ENCODE results near the gene SPEM3. TPM values are rescaled to one million over a fixed set of nuclear protein-coding genes. Genes with fewer than 3 reads are reported as not detected.

The SPEM3 gene
- total RNA-seq, 1 donor from 2014 or later, result not detected

DNA sequence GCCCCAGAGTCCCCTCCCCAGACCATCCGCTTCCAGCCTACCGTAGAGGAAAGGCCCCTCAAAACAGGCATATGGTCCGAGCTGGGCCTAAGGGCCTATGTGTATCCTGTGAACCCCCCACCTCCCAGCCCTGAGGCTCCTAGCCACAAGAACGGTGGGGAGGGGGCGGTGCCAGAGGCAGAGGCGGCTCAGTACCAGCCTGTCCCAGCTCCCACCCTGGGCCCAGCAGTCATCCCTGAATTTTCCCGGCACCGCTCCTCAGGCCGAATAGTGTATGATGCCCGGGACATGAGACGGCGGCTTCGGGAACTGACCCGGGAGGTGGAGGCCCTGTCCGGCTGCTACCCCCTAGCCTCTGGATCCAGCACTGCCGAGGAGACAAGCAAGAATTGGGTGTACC is 7.5 kb upstream of the SPEM3 start:
- no peak for DNase-seq

DNA sequence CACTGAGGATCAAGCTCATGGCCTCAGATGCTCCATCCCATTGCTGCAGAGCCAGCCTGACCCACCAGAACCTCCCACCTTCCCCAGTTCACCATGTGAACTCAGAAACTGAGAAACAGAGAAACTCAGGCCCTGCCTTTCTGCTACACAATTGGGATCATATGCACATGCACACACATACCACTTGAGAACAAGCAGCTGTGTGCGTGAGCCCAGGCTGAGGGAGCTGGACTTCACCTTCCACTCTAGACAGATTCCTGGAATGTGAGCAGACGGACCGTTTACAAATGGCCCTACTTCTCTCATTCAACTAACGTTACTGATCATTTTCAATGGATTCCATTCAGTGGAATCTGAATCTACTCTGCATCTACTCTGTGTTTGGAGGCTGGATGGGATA is 5.0 kb upstream of the SPEM3 start:
- DNase-seq, result no peak

DNA sequence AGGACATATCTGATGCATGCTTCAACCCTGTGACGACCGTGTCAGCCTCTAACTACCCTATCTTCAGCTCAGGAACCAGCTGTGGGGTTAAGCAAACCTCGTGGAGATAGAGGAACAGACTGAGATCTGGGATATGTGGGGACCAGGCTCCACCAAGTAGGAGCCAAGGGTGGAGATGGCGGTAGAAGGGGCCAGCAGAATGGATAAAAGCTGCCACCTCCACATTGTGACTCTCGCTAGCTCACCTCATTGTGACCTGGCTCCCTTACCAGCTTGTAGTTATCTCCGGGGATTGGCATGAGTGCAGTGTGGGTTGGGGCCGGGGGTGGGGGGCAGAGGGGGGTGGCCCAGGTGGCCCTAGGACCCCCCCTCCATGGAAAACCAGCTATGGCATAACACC is 3.3 kb upstream of the SPEM3 start, which contains the start of gene SPEM2:
Gene SPEM2 (plus strand): TSS at position 301 of the 400 bp plus-strand sequence. CDS start 73 bp downstream, at position 374.
- no peak for DNase-seq

DNA sequence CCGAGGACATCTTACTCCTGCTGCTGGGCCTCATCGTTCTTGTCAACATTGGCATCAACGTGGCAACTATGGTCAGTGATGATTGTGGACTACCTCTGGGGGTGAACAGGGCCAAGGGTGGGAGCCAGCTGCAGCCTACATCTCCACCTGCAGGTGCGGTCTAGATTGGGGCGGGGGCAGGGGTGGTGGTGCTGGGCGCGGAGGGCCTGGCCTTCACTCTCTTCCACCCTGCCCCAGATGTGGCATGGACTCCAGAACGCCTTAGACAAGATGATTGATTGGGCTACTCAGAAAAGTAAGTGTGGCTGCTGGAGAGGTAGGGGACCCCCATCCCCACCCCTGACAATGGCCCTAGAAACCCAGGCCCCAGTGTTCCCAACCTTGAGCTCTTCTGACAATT is 2.9 kb upstream of the SPEM3 start:
- DNase-seq, result no peak

DNA sequence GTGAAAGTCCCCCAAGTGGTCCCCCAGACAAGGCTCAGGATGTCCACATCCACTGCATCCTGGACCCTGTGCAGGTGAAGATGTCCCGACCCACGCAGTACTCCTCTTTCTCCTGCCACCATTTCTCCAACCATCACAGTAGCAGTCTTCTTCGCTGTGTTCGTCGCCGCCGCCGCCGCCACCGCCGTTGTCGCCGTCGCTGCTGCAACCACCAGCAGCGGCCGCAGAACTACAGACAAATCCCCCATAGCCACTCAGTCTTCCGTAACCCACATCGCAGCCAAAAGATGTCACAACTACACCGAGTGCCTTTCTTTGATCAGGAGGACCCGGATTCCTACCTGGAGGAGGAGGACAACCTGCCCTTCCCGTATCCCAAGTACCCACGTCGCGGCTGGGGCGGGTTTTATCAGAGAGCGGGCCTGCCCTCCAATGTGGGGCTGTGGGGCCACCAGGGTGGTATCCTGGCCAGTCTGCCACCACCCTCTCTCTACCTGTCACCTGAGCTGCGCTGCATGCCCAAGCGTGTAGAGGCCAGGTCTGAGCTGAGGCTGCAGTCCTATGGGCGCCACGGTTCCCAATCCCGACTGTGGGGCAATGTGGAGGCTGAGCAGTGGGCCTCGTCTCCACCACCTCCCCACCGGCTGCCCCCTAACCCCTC is 2.3 kb upstream of the SPEM3 start:
- no peak for DNase-seq

DNA sequence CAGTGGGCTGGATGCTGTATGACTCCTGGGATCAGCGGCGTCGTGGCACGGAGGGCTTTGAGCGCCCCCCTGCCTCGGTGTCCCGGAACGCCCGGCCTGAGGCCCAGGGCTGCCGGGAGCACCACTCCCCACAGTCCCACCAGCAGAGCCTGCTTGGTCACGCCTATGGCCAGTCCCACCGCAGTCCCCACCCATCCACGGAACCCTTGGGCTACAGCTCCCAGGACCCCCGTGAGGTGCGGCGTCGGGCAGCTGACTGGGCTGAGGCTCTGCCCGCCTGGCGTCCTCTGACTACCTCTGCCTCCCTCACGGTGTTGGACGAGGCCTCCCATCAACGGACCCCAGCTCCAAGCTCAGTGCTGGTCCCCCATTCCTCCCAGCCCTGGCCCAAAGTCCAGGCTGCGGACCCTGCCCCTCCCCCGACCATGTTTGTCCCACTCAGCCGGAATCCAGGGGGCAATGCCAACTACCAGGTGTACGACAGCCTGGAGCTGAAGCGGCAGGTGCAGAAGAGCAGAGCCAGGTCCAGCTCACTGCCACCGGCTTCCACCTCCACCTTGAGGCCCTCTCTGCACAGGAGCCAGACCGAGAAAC is 1.7 kb upstream of the SPEM3 start:
- no peak for DNase-seq

DNA sequence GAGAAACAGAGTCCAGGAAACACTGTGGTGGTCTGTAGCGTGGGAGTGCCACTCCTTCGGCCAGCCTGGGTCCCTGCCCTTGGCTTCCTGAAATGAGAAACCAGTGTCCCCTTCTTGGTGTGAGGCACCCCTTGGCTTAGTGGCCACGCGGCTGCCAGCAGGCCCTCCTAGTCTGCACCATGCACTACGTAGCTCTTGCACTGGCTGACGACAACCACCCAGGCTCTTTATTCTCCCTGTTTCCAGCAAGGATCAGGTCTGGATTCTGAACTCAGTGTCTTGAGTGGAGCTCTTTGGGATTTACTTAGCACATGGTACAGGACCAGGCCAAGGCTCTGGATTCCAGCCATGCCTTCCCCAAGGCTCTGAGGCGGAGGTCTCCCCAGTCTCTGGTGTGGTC is 1.1 kb upstream of the SPEM3 start:
- no peak for DNase-seq

DNA sequence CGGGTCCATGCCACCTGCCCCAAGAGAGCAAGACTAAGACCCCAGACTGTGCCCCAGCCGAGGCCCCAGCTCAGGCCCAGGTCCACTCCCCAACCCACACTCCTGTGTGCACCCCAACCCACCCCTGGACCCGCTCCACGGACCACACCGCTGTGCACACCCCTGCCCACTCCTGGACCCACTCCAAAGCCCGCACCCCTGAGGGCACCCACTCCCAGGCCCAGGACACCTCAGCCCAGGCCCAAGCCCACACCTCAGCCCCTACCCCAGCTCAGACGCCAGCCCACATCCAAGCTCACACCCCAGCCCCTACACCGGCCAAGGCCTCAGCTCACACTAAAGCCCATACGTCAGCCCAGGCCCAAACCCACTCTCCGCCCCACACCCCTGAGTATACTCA is 1.1 kb downstream of the SPEM3 start:
- DNase-seq, result no peak

DNA sequence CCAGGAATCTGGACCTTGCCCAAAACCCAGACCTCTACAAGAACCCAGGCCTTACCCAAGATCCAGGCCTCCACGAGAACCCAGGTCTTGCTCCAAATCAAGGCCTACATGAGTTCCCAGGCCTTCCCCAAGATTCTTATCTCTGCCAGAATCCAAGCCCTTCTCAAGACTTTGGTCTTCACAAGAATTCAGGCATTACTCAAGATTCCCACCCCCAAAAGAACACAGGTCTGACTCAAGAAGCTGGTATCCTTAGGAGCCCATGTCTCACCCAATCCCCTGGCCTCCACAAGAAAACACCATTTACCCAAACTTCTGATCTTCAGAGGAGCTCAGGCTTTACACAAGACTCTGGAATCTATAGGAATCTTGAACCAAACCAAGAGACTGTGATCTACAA is 2.6 kb downstream of the SPEM3 start:
- no peak for DNase-seq

DNA sequence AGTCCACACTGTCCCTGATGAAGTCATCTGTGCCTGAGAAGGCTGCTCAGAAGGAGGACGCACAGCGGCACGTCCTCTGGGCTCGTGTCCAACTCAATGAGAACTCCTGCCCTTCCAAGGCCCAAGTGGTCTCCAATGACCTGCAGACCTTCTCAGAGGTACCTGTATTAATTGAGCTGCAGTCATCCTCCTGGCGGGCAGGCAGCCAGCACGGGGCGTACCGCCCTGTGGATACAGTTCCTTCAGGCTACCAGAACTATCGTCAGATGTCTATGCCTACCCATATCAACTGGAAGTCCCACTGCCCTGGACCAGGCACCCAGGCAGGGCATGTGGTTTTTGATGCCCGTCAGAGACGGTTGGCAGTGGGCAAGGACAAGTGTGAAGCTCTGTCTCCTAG is 3.6 kb downstream of the SPEM3 start:
- no peak for DNase-seq

DNA sequence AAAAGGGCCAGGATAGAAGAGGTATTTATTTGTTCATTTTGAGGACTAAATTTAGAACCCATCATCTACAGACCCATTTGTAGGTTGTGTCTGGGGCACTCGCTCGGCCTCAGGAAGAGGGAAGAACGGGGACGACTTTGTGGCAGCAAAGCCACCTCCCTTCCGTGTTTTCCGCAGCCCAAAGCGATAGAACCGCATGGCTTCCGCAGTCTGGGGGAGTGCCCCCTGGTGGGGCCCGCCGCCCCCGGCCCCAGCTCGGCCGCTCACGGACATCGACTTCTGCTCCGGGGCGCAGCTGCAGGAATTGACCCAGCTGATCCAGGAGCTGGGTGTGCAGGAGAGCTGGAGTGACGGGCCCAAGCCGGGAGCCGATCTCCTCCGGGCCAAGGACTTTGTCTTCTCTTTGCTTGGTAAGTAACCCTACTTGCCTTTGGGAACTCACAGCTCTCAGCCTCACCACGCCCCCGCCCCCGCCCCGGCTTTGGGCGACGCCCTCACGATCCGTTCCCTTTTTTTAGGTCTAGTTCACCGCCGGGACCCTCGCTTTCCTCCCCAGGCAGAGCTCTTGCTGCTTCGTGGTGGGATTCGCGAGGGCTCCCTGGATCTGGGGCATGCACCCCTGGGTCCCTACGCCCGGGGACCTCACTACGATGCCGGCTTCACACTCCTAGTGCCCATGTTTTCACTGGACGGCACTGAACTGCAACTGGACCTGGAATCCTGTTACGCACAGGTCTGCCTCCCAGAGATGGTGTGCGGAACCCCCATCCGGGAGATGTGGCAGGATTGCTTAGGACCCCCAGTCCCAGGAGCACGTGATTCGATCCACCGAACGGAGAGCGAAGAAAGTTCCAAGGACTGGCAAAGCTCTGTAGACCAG is 7.3 kb downstream of the SPEM3 start:
- no peak for DNase-seq

DNA sequence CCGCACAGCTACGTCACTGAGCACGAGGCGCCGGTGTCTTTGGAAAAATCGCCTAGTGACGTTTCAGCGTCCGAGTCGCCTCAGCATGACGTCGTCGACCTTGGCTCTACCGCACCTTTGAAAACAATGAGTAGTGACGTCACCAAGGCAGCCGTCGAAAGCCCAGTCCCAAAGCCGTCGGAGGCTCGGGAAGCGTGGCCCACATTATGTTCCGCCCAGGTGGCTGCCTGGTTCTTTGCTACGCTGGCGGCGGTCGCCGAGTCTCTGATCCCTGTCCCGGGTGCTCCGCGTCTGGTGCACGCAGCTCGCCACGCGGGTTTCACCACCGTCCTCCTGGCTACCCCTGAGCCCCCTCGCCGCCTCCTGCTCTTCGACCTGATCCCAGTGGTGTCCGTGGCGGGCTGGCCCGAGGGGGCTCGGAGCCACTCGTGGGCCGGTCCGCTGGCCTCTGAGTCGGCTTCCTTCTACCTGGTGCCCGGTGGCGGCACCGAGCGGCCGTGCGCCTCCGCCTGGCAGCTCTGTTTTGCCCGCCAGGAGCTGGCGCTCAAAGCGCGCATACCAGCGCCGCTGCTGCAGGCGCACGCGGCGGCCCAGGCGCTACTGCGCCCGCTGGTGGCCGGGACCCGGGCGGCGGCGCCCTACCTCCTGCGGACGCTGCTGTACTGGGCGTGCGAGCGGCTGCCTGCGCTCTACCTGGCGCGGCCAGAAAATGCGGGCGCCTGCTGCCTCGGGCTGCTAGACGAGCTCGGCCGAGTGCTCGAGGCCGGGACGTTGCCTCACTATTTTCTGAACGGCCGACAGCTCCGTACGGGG is 8.1 kb downstream of the SPEM3 start:
- no peak for DNase-seq

DNA sequence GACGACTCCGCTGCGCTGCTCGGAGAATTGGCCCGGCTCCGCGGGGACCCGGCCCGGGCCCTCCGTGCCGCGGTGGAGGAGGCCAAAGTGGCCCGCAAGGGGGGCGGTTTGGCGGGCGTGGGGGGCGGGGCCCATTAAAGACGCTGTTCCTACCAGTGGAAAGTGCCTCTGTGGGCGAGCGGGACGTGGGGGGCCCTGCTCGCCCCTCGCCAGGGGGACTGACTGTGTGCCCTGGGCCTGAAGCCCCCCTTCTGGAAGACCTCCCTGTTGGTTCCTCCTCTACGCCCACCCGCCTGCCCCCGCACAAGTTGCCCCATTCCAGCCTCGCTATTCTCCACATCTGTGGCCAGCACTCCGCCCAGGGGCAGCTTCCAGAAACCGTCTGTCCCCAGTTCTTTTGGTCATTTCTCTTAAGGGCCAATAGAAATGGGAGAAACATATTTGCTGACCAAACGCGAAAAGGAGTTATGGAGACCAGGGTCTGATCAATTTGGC is 8.8 kb downstream of the SPEM3 start:
- DNase-seq, result no peak

DNA sequence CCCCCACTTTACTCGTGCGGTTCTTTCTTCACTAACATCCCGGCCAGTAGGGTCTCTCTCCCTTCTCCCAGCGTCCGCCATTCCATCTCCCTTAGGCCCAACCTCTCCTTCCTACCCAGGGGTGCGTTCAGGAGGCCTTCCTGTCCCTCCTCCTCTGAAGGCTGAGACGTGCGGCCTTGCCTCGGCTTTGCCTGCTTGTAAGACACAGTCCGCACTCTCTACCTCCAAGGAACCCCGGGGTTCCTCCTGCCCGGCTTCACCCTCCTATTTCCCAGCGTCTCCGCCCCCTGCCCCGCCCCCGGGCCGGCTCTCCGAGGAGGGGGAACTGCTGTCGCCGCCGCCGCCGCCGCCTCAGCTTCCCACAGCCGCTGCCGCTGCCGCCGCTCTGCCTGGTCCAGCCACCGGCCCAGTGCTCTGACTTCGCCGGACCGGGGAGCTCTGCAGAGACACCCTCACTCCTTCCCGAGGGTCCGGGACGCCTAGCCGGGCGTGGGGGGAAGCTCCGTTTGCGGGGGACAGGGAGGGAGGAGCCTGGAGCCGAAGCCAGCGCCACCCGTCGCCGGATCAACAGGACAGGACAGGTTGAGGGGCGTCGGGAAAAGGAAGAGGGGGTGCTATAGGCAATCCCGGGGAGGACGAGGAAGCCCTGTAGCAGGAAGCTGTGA is 9.4 kb downstream of the SPEM3 start:
- no peak for DNase-seq

DNA sequence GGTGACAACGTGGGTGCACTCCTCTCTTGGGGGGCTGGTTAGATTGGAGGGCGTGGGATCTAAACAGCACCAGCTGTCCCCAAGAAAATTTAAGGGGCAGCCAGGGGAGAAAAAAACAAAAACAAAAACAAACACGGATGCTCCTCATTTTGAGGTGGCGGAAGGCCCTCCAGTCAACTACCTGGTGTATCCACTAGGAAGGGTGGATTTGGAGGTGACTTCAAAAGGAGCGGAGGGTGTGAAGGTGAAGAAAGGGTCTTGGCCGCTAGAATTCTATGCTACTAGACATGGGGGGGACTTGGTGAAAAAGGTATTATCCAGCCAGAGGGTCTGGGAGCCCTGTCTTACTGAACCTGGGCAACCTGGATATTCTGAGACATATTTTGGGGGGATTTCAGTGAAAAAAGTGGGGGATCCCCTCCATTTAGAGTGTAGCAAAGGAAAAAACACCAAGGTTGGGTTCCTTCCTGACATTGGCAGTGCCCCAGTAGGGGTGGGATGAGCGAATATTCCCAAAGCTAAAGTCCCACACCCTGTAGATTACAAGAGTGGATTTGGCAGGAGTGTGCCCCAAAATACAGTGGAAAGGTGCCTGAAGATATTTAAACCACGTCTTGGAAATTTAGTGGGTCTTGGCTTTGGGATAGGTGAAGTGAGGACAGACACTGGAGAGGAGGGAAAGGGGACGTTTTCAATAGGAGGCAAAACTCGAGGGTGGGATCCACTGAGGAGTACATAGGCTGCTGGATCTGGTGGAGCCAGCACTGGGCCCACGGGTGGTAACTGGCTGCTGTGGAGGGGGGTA is 10.2 kb downstream of the SPEM3 start:
- DNase-seq, result no peak

DNA sequence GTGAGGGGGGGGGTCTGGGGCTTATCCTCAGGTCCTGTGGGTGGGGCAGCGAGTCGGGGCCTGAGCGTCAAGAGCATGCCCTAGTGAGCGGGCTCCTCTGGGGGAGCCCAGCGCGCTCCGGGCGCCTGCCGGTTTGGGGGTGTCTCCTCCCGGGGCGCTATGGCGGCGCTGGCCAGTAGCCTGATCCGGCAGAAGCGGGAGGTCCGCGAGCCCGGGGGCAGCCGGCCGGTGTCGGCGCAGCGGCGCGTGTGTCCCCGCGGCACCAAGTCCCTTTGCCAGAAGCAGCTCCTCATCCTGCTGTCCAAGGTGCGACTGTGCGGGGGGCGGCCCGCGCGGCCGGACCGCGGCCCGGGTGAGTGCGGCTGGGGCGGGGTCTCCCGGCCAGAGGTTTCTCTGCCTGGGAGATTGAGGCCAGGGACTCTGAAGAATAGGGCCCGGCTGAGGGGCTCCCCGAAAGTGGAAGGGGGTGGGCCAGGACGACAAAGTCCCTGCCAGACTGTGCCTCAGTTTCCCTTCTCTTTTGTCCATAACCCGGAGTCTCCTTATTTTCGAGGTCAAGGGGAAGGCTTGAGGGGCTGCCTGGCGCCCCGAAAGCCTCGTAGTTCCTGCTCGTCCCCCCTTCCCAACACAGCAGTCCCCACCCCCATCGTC is 10.9 kb downstream of the SPEM3 start, which contains the start of gene FGF11:
Gene FGF11 (plus strand): TSS at position 51 of the 651 bp plus-strand sequence. CDS start 109 bp downstream, at position 160.
- no peak for DNase-seq

DNA sequence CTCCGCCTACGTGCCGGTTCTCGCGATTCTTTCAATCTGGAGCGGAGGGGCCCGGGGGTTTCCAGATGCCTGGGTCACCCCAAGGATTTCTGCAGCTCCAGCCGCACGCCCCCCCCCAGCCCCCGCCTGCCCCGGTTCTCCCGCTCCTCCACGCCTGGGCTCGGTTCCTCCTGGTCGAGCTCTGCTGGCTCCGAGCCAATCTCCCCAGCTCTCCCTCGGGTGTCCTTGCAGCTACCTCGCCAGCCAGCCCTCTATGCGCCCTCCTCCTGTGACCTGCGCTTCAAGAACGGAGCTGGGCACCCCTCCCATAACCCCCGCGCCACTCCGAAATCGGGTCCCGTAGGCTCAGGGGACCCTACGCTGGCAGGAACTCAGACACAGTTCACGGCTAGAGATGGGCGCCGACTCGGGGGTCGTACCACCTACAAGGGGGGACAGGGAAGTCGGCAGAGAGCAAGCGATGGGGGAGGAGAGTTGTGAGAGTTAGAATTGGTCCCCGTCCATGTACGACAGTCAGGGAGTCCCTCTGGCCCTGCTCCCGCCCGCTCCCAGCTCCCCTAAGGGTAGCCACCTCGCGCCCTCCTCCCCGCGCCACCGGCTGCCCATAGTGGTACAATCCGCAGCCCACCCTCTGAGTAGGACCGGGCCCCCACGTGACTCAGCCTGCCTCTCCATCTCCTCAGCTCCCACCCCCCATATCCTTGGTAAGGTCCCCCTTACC is 11.6 kb downstream of the SPEM3 start:
- DNase-seq, result no peak

DNA sequence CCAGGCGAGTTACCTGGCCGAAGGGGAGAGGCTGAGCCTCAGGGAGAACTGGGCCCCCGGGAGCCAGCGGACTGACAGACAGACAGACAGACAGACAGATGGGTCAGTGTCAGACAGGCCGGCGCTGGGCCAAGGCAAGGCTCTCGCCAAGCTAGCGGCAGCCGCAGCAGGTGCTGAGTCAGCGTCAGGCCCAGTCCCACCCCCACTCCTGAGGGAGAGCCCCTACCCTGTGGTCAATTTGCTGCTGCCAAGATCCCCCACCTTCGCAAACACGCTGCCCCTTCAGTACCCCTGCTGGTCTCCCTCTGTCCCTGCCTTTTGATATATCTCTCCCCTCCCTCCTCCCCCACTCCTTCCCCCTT is 12.2 kb downstream of the SPEM3 start:
- no peak for DNase-seq

DNA sequence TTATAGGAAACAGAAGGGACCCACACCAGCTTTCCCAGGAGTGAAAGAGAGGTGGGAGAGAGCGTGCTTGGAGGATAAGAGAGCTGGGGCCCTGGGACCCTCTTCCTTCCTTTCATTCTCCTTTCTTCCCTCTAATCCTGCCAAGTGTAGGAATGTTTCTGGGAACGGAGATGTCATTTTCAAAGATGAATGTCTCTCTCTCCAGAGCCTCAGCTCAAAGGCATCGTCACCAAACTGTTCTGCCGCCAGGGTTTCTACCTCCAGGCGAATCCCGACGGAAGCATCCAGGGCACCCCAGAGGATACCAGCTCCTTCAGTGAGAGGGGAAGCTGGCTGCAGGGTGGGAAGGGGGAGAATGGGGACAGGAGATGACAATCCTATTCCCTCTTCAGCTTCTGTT is 12.6 kb downstream of the SPEM3 start:
- DNase-seq, result no peak

DNA sequence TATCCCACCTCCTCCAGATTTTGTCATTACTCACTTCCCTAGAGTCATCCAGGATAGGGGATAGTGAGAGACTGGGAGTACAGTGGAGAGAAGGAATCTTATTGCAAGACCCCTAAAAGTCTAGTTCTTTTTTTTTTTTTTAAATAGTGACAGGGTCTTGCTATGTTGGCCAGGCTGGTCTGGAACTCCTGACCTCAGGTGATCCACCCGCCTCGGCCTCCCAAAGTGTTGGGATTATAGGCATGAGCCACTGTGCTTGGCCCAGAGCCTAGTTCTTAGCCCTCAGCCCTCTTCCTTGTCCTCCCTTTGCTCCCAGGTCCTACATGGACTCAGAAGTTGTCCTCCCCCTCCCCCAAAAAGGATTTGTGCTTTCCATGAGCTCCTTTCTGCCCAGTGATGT is 13.5 kb downstream of the SPEM3 start:
- no peak for DNase-seq

All from skin of body (tissue), 2 donors.